HG03354 (cell line): Measurements from ENCODE around the gene ANKS1B.
"Not testable (repeated sequence)": the region's sequence is repeated elsewhere in the genome, so short reads cannot be mapped to it uniquely, and the experiment has no call there.

ENCODE experiments used
- ATAC-seq: cut with Tn5 transposase; IDR thresholded peaks from one replicate; pipeline ENCODE4 v1.9.1; 2021; ENCODE audit warnings: mild to moderate bottlenecking; ENCODE audit not compliant: unreplicated experiment, poor library complexity, severe bottlenecking

ANKS1B gene

GRCh38 chr12:99620159-99620479 lies 364.6 kb downstream of the ANKS1B start:
- ATAC-seq: no peak

- peak; percentile 91 for ATAC-seq
Measured at GRCh38 chr12:99619389-99620158, 365.2 kb downstream of the ANKS1B start.

GRCh38 chr12:99618657-99619056 lies 366.1 kb downstream of the ANKS1B start:
- no peak for ATAC-seq

- ATAC-seq: no peak
Measured at GRCh38 chr12:99611599-99611998, 373.1 kb downstream of the ANKS1B start.

- no peak for ATAC-seq
Measured at GRCh38 chr12:99611117-99611516, 373.6 kb downstream of the ANKS1B start.

- ATAC-seq: no peak
Measured at GRCh38 chr12:99609455-99610181, 375.1 kb downstream of the ANKS1B start.

- peak; percentile 98 for ATAC-seq
Measured at GRCh38 chr12:99600388-99600787, 384.3 kb downstream of the ANKS1B start.

- ATAC-seq: no peak
Measured at GRCh38 chr12:99598785-99599184, 386.0 kb downstream of the ANKS1B start.

- ATAC-seq: no peak
Measured at GRCh38 chr12:99596762-99597161, 388.0 kb downstream of the ANKS1B start.

- ATAC-seq: not testable (repeated sequence)
Measured at GRCh38 chr12:99577125-99577524, 407.6 kb downstream of the ANKS1B start.

- no peak for ATAC-seq
Measured at GRCh38 chr12:99573980-99574379, 410.8 kb downstream of the ANKS1B start.

GRCh38 chr12:99567072-99567471 lies 417.7 kb downstream of the ANKS1B start:
- no peak for ATAC-seq

GRCh38 chr12:99558109-99558508 lies 426.6 kb downstream of the ANKS1B start:
- ATAC-seq: no peak

- ATAC-seq: no peak
Measured at GRCh38 chr12:99553461-99553860, 431.3 kb downstream of the ANKS1B start.

- ATAC-seq: no peak
Measured at GRCh38 chr12:99552022-99552421, 432.7 kb downstream of the ANKS1B start.

GRCh38 chr12:99549651-99550050 lies 435.1 kb downstream of the ANKS1B start:
- ATAC-seq: no peak

GRCh38 chr12:99549196-99549595 lies 435.5 kb downstream of the ANKS1B start:
- no peak for ATAC-seq

- ATAC-seq: no peak
Measured at GRCh38 chr12:99544457-99544856, 440.3 kb downstream of the ANKS1B start.

GRCh38 chr12:99529966-99530365 lies 454.8 kb downstream of the ANKS1B start:
- peak; percentile 98 for ATAC-seq

- ATAC-seq: no peak
Measured at GRCh38 chr12:99528478-99528877, 456.3 kb downstream of the ANKS1B start.

- ATAC-seq: no peak
Measured at GRCh38 chr12:99523853-99524252, 460.9 kb downstream of the ANKS1B start.
